Measurements from ENCODE around the gene CEACAM3. TPM values are rescaled to one million over a fixed set of nuclear protein-coding genes. Genes with fewer than 3 reads are reported as not detected.

The CEACAM3 gene
- total RNA-seq (2013): 9.8 TPM
- polyA plus RNA-seq: 10 to 100 TPM in 2 of 3 donors, 1 to 10 TPM in 1; 5.9 to 11.8 (median 11.3) TPM
- polyA minus RNA-seq: 4.3 and 9.1 TPM in 2 replicates
- 0.08 to 3.7 (median 1.7) reads per million in 11 experiments for total RNA-seq

DNA sequence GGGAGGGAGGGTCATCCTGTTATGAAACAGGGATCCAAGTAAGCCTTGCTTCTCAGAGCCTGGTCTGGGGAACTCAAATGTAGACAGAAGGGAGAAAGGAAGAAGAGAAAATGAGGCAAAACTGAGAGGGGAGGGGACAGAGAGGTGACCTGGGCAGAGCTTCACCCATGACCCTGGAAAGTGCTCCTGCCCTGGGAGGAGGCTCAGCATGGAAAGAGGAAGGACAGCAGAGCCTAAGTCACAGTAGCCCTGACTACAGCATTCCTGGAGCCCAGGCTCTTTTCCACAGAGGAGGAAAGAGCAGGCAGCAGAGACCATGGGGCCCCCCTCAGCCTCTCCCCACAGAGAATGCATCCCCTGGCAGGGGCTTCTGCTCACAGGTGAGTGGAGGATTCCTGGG is at the start of gene CEACAM3:
TSS of gene CEACAM3 (plus strand) at position 226 of the 400 bp plus-strand sequence. CDS start at position 317, 91 bp downstream.
- Histone ChIP-seq H3K4me2 (replicated peaks; ENCODE audit: extremely low read depth, low read length, poor library complexity, severe bottlenecking) (peak within 1 kb of the TSS; percentile 58), H3K27ac (ENCODE audit: low read depth in 1 of 2, low read length in 2 of 2) (peak within 1 kb of the TSS; percentile 61 to 65), H4K20me1 (ENCODE audit: insufficient read depth, low read length) (no peaks in the 10 kb centered on the region), H3K4me1 (ENCODE audit: control insufficient read depth in 1 of 2, insufficient read depth in 2 of 2, low read length in 2 of 2) (peaks cover 58 to 66% of the 10 kb centered on the region in 2 donors), H3K36me3 (replicated peaks in 1 of 2; ENCODE audit: control insufficient read depth in 1 of 2, insufficient read depth in 2 of 2, low read length in 2 of 2) (no peaks in the 10 kb centered on the region), H3K79me2 (ENCODE audit: insufficient read depth, low read length) (peaks cover 9% of the 10 kb centered on the region), H3K4me3 (replicated peaks in 1 of 3; ENCODE audit: low read depth in 2 of 3, low read length in 3 of 3) (peak within 1 kb of the TSS in 2 of 3 experiments; percentile 28 to 62), H3K9me3 (replicated peaks in 1 of 2; ENCODE audit: control insufficient read depth in 1 of 2, insufficient read depth in 1 of 2, low read length in 2 of 2) (peaks cover 0 to 8% of the 10 kb centered on the region in 2 donors), H3K9ac (ENCODE audit: insufficient read depth, low read length, poor library complexity, severe bottlenecking) (peak within 1 kb of the TSS; percentile 35), H3K27me3 (ENCODE audit: control insufficient read depth in 2 of 2, insufficient read depth in 2 of 2, low read length in 2 of 2) (peaks cover 2% of the 10 kb centered on the region in 2 donors), H2AFZ (ENCODE audit: insufficient read depth, low read depth, low read length, poor library complexity, severe bottlenecking) (no peak within 1 kb of the TSS)
- DNase-seq: peak in 2 of 3 donors; percentile 27 to 44
- Mint-ChIP-seq H3K9me3 (peaks cover 2 to 10% (median 5%) of the 10 kb centered on the region in 7 donors), H3K4me3 (peak within 1 kb of the TSS; percentile 57 to 80), H3K36me3 (peaks cover 18 to 30% of the 10 kb centered on the region in 2 donors), H3K27ac (peak within 1 kb of the TSS; percentile 84 to 96 (median 89)), H3K4me1 (peaks cover 66% of the 10 kb centered on the region), H3K27me3 (ENCODE audit: low read depth in 3 of 3) (peaks cover 11 to 17% (median 12%) of the 10 kb centered on the region in 3 donors)
- intact Hi-C loops (cut with micrococcal nuclease): loop anchor here in 1 of 2 donors (2.0 kb wide), 1 partner anchor 14 kb away; no protein-coding TSS in a partner anchor
- TF ChIP-seq, protein P1, sequence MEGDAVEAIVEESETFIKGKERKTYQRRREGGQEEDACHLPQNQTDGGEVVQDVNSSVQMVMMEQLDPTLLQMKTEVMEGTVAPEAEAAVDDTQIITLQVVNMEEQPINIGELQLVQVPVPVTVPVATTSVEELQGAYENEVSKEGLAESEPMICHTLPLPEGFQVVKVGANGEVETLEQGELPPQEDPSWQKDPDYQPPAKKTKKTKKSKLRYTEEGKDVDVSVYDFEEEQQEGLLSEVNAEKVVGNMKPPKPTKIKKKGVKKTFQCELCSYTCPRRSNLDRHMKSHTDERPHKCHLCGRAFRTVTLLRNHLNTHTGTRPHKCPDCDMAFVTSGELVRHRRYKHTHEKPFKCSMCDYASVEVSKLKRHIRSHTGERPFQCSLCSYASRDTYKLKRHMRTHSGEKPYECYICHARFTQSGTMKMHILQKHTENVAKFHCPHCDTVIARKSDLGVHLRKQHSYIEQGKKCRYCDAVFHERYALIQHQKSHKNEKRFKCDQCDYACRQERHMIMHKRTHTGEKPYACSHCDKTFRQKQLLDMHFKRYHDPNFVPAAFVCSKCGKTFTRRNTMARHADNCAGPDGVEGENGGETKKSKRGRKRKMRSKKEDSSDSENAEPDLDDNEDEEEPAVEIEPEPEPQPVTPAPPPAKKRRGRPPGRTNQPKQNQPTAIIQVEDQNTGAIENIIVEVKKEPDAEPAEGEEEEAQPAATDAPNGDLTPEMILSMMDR (IDR thresholded peaks at IDR 0.05): no peak

DNA sequence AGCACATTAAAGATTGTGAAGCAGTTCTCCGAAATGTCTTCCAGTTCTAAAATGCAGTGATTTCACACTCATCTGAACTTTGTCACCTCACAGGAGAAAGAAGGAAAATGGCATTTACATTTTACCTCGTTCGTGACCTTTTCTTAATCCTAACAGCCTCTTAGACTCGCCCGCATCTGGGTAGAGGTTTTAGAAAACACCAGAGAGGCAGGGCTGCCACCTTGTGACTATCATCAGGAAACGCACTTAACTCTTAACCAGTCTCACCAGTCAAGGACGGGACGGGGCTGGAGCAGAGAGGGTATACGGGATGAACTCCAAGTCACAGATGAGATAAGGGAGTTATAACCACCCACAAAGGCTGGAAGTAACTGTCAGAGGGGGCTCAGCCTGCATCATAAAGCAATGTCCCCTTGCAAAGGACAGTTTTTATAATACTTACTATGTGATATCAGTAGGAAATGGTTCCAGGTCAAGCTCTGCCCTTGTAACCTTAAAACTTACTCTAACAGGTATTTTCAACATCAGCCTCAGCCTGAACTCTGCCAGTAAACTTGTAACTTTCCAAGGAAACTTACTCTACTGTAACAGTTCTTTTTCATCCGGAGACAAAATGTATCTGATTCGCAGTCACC is 49.7 kb upstream of the CEACAM3 start:
- 39% methylated on average over 2 of the region's 11 CpGs for WGBS (ENCODE audit: insufficient coverage)
- no peak overlapping the region for H3K4me3 Mint-ChIP-seq
- Histone ChIP-seq H4K20me1 (ENCODE audit: insufficient read depth, low read length) (no peaks in the 10 kb centered on the region), H3K27me3 (ENCODE audit: control insufficient read depth in 2 of 2, insufficient read depth in 2 of 2, low read length in 2 of 2) (peaks cover 2 to 4% of the 10 kb centered on the region in 2 donors), H3K4me3 (replicated peaks in 1 of 3; ENCODE audit: low read depth in 2 of 3, low read length in 3 of 3) (no peak overlapping the region), H3K27ac (ENCODE audit: low read depth in 1 of 2, low read length in 2 of 2) (no peak overlapping the region), H2AFZ (ENCODE audit: insufficient read depth, low read depth, low read length, poor library complexity, severe bottlenecking) (no peak overlapping the region), H3K9ac (ENCODE audit: insufficient read depth, low read length, poor library complexity, severe bottlenecking) (no peak overlapping the region), H3K4me2 (replicated peaks; ENCODE audit: extremely low read depth, low read length, poor library complexity, severe bottlenecking) (no peak overlapping the region), H3K79me2 (ENCODE audit: insufficient read depth, low read length) (no peaks in the 10 kb centered on the region), H3K4me1 (ENCODE audit: control insufficient read depth in 1 of 2, insufficient read depth in 2 of 2, low read length in 2 of 2) (peaks cover 39 to 40% of the 10 kb centered on the region in 2 donors), H3K9me3 (replicated peaks in 1 of 2; ENCODE audit: control insufficient read depth in 1 of 2, insufficient read depth in 1 of 2, low read length in 2 of 2) (no peaks in the 10 kb centered on the region), H3K36me3 (replicated peaks in 1 of 2; ENCODE audit: control insufficient read depth in 1 of 2, insufficient read depth in 2 of 2, low read length in 2 of 2) (no peaks in the 10 kb centered on the region)
- peak; percentile 22 to 55 (median 53) for DNase-seq
- peaks cover 6 to 13% (median 13%) of the 10 kb centered on the region in 3 donors for H3K27me3 Mint-ChIP-seq (ENCODE audit: low read depth in 3 of 3)
- TF ChIP-seq, protein P1 (IDR thresholded peaks at IDR 0.05): peak; percentile 62
- peaks cover 49% of the 10 kb centered on the region for H3K4me1 Mint-ChIP-seq
- H3K36me3 Mint-ChIP-seq: no peaks in the 10 kb centered on the region
- H3K9me3 Mint-ChIP-seq: peaks cover 0 to 2% (median 0%) of the 10 kb centered on the region in 7 donors
- intact Hi-C loops (cut with micrococcal nuclease): loop anchor here in 1 of 2 donors (5.0 kb wide), 1 partner anchor 39 kb away; the partner anchor contains the start of gene CEACAM5
- peak overlapping the region in 1 of 7 donors; percentile 33 for H3K27ac Mint-ChIP-seq
